Astrocyte of the cerebellum (primary cell): ENCODE results near the gene GRIP1.

ENCODE experiments used
- DNase-seq: peaks from one replicate; pipeline ENCODE4 v3.0.0-alpha.2; 2011; ENCODE audit warnings: low read depth
- H3K4me3 ChIP-seq: 2 replicates; pipeline ENCODE4 v1.5.1; 2011; ENCODE audit warnings: mild to moderate bottlenecking, low read depth, low read length, moderate library complexity
- in situ Hi-C: cut with HindIII; loops from 2 replicates; pipeline ENCODE4 v1.10.0; 2017; ENCODE audit warnings: low sequenced_read_pairs
- TF ChIP-seq, protein P1 (sequence below): IDR thresholded peaks from 2 replicates; pipeline ENCODE4 v1.5.1; 2012; ENCODE audit warnings: low read length, low read depth, moderate library complexity, mild to moderate bottlenecking; ENCODE audit errors: missing control alignments

GRIP1 gene

DNA sequence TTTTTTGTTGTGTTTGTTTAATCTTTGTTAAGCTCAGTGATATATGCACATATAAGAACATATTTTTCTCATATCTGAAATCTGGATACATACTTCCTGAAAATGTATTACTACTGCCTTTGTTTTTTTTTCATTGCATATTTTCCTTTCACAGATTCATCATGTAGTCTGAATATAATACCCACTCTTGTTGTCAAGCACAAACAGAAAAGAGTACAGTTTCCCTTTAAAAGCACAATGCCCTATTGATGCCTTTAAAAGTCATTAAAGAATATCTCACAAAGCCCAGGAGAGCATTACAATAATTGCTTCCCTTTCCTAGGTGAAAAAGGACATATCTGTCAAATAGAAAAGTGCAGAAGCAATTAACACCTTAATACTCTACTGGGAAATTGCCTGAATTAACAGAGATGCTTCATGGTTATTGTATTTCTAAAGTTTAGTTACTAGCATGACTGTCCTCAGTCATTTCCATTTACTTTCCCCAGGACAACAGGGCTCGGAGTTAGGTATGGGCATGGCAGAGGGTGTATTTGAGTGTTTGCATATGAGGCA lies 107.4 kb downstream of the GRIP1 start:
- TF ChIP-seq, protein P1, sequence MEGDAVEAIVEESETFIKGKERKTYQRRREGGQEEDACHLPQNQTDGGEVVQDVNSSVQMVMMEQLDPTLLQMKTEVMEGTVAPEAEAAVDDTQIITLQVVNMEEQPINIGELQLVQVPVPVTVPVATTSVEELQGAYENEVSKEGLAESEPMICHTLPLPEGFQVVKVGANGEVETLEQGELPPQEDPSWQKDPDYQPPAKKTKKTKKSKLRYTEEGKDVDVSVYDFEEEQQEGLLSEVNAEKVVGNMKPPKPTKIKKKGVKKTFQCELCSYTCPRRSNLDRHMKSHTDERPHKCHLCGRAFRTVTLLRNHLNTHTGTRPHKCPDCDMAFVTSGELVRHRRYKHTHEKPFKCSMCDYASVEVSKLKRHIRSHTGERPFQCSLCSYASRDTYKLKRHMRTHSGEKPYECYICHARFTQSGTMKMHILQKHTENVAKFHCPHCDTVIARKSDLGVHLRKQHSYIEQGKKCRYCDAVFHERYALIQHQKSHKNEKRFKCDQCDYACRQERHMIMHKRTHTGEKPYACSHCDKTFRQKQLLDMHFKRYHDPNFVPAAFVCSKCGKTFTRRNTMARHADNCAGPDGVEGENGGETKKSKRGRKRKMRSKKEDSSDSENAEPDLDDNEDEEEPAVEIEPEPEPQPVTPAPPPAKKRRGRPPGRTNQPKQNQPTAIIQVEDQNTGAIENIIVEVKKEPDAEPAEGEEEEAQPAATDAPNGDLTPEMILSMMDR = no peak

DNA sequence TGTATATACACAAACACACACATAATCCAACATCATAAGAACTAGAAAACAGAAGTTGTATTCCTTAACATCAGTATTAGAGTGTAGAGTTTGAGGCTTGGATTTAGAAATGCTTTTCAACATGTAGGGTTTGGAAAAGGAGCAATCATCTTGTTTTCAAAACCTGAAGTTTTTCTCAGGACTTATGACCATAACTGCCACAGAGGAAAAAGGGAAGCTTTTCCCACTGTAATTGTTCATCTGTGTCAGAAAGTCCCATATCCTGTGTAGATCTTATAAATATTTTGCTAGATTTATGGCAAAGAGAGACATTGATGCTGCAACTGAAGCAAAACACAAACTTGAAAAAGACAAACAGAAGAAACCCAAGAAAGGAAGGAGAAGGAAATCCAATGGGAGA lies 115.7 kb downstream of the GRIP1 start:
- in situ Hi-C loops = no loop called here

More for the DNA sequence above, 107.4 kb downstream of the GRIP1 start:
- no peak overlapping the region for H3K4me3 ChIP-seq
- DNase-seq = no peak
- in situ Hi-C loops = no loop called here

DNA sequence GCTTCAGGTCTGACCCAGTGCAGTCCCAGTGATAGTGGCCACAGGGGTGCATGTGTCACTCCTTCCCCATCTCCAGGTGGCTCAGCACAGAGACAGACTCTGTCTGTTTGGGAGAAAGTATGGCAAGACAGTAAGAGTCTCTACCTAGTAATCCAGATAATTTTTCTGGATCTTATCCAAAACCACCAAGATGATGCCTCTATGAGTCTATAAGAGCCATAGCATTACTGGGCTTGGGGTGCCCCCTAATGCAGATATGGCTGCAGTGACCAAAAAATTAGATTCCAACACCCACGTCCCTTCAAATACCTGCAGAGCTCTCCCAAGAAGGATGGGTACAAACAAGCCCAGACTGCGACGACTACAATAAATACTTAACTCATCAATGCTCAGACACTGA lies 123.8 kb downstream of the GRIP1 start:
- DNase-seq = no peak

More for the DNA sequence above, 115.7 kb downstream of the GRIP1 start:
- no peak overlapping the region for H3K4me3 ChIP-seq
- TF ChIP-seq, protein P1 = no peak
- DNase-seq = no peak

DNA sequence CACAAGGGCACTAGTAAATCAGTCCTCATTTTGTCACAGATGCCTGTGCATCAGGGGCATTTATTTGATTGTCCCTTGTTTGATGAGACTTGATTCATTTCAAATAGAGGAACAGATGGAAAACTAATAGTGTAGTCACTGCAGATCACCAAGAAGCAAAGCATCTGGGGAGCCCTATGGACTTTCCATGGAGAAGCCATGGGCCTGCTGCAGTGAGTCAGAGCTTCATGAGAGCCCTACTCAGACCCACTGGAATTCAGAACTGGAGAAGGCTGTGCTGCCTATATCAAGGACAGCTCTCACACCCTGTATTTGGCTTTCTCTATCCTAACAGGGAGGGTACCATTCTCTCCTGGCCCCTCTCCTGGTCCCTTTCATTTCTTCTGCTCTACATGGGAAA lies 126.2 kb downstream of the GRIP1 start:
- in situ Hi-C loops = no loop called here
- DNase-seq = no peak
- TF ChIP-seq, protein P1 = no peak

More for the DNA sequence above, 123.8 kb downstream of the GRIP1 start:
- TF ChIP-seq, protein P1 = no peak
- in situ Hi-C loops = no loop called here
- H3K4me3 ChIP-seq = no peak overlapping the region

DNA sequence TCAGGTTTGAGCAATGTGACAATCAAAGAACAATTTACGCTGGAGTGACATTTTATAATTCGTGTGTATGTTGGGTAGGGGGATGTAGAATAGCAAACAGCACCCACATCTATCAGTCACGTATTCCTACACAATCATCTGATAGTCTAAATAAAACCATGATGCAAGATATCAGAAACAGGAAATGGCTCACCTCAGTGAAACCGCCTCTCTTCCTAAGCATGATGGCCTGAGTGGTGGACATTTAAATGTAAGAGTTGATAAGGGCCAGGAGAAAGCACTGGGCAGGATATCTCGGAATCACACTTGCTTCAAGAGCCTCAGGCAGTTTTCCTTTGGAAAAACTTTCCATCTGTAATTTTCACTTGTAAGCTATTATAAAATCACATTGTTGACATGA lies 128.2 kb downstream of the GRIP1 start:
- TF ChIP-seq, protein P1 = no peak
- H3K4me3 ChIP-seq = no peak overlapping the region
- DNase-seq = no peak
- in situ Hi-C loops = no loop called here

More for the DNA sequence above, 126.2 kb downstream of the GRIP1 start:
- H3K4me3 ChIP-seq = no peak overlapping the region

DNA sequence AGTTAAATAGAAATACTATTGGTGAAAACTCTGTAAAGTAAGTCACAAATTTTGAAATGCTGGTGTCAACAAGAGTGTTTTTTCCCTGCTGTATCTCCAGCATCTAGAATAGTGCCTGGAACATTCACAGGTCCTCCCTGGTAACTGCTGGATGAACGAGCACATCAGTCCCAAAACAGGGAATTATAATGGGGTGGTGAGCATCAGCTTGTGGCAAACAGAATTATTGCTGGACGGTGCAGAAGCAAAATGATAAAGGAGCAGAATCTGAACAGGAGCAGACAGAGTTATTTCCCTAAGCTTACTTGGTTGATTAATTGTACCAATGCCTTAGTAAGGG lies 129.9 kb downstream of the GRIP1 start:
- TF ChIP-seq, protein P1 = no peak
- no peak for DNase-seq
- in situ Hi-C loops = no loop called here

More for the DNA sequence above, 129.9 kb downstream of the GRIP1 start:
- H3K4me3 ChIP-seq = no peak overlapping the region
